GM23248 (cell line): ENCODE measurements around the gene KLRC1. TPM values are rescaled to one million over a fixed set of nuclear protein-coding genes. Genes with fewer than 3 reads are reported as not detected.
"Not testable (repeated sequence)": the region's sequence is repeated elsewhere in the genome, so short reads cannot be mapped to it uniquely, and the experiment has no call there.

Source experiments
- DNase-seq: peaks from one replicate; pipeline ENCODE4 v3.0.0-alpha.2; 2015
- H2AFZ ChIP-seq: fragments of 200-600 bp; sonication (generic); 2 replicates; pipeline ENCODE4 v1.6.1; 2016; ENCODE audit warnings: antibody characterized with exemption
- H3F3A ChIP-seq: fragments of 200-600 bp; sonication (generic); 2 replicates; pipeline ENCODE4 v1.6.1; 2016; ENCODE audit warnings: mild to moderate bottlenecking, antibody characterized with exemption, mixed run types; ENCODE audit not compliant: insufficient read depth
- H3K27ac ChIP-seq: fragments of 200-600 bp; sonication (generic); 2 replicates; pipeline ENCODE4 v1.5.1; 2016; ENCODE audit warnings: mild to moderate bottlenecking
- H3K27me3 ChIP-seq: fragments of 200-600 bp; sonication (generic); replicated peaks from 2 replicates; pipeline ENCODE4 v1.6.1; 2016; ENCODE audit warnings: mild to moderate bottlenecking; ENCODE audit not compliant: insufficient read depth
- H3K36me3 ChIP-seq: fragments of 200-600 bp; sonication (generic); 2 replicates; pipeline ENCODE4 v1.6.1; 2016; ENCODE audit warnings: low read depth, mild to moderate bottlenecking
- H3K4me1 ChIP-seq: fragments of 200-600 bp; sonication (generic); 2 replicates; pipeline ENCODE4 v1.6.1; 2016; ENCODE audit warnings: mild to moderate bottlenecking; ENCODE audit not compliant: insufficient read depth
- H3K4me2 ChIP-seq: fragments of 200-600 bp; sonication (generic); one replicate; pipeline ENCODE4 v1.6.1; 2016; ENCODE audit warnings: mild to moderate bottlenecking; ENCODE audit not compliant: unreplicated experiment
- H3K4me3 ChIP-seq: fragments of 200-600 bp; sonication (generic); 2 replicates; pipeline ENCODE4 v1.5.1; 2016; ENCODE audit warnings: mild to moderate bottlenecking
- H3K79me2 ChIP-seq: fragments of 200-600 bp; sonication (generic); 2 replicates; pipeline ENCODE4 v1.6.1; 2016; ENCODE audit warnings: mild to moderate bottlenecking; ENCODE audit not compliant: insufficient read depth
- H3K9ac ChIP-seq: fragments of 200-600 bp; sonication (generic); 2 replicates; pipeline ENCODE4 v1.6.1; 2016; ENCODE audit warnings: mild to moderate bottlenecking
- H3K9me2 ChIP-seq: fragments of 200-600 bp; sonication (generic); 2 replicates; pipeline ENCODE4 v1.6.1; 2016; ENCODE audit warnings: mixed run types, mild to moderate bottlenecking, moderate library complexity; ENCODE audit not compliant: insufficient read depth
- H3K9me3 ChIP-seq: fragments of 200-600 bp; sonication (generic); one replicate; pipeline ENCODE4 v1.6.1; 2017; ENCODE audit warnings: low read depth
- H4K20me1 ChIP-seq: fragments of 200-600 bp; sonication (generic); 2 replicates; pipeline ENCODE4 v1.6.0; 2016; ENCODE audit not compliant: insufficient read depth
- EZH2 ChIP-seq: fragments of 200-600 bp; sonication (generic); IDR thresholded peaks from 2 replicates; pipeline ENCODE4 v1.6.1; 2018; ENCODE audit warnings: antibody characterized with exemption, mild to moderate bottlenecking; ENCODE audit not compliant: insufficient read depth, poor library complexity, severe bottlenecking
- EZH2phosphoT487 ChIP-seq: fragments of 200-600 bp; sonication (generic); IDR thresholded peaks from 2 replicates; pipeline ENCODE4 v1.6.1; 2018; ENCODE audit warnings: antibody characterized with exemption, moderate library complexity, mild to moderate bottlenecking, low read depth; ENCODE audit not compliant: insufficient read depth
- WGBS, 2 experiments: methylation state at CpG; one replicate each; pipeline ENCODE4 v1.1.6; 2015 to 2017; ENCODE audit warnings: low lambda C conversion rate in 2 of 2, low coverage in 1 of 2; ENCODE audit errors: missing lambda C conversion rate in 2 of 2; 5-methylcytosine and 5-hydroxymethylcytosine counted together
- in situ Hi-C: fragments of 300-500 bp; cut with MboI; formaldehyde crosslinking; loops from 2 replicates; pipeline ENCODE4 v1.15.0; 2020
- polyA plus RNA-seq: library from polyadenylated mRNA; unstranded; fragments of >200 nt; fragmentation: Nextera tagmentation; extraction: Ambion mirVana; gene quantifications from 2 replicates; pipeline ENCODE4 v1.2.1, GENCODE V29; 2016
- total RNA-seq: library from RNA; depleted of rRNA; stranded (reverse); fragments of >200 nt; shearing (Covaris generic); gene quantifications from 2 replicates; pipeline ENCODE4 v1.2.3, GENCODE V29; 2014

The KLRC1 gene
- total and polyA plus RNA-seq, 2 experiments from 2014 or later = not detected

DNA sequence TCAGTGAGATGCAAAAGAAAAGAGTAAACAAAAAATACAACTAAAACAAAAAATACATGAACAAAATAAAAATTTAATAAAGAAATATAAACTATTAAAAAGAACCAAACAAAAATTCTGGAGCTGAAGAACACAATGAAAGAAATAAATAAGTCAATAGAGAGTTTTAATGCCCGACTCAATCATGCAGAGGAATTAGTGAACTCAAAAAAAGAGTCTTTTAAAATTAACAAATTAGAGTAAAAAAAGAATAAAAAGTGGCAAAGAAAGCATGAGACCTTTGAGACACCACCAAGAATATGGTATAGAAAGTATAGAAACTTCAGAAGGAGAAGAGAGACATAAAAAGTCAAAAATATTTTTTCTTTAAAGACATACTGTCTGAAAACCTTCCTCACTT is 2.6 kb upstream of the KLRC1 start:
- Histone ChIP-seq H4K20me1 (no peaks in the 10 kb centered on the region), H2AFZ (no peak overlapping the region), H3K27ac (no peak overlapping the region), H3K9me2 (no peaks in the 10 kb centered on the region), H3K27me3 (no peaks in the 10 kb centered on the region), H3F3A (no peaks in the 10 kb centered on the region), H3K36me3 (no peaks in the 10 kb centered on the region), H3K9ac (no peak overlapping the region), H3K4me2 (no peak overlapping the region), H3K4me1 (no peaks in the 10 kb centered on the region), H3K79me2 (no peaks in the 10 kb centered on the region), H3K4me3 (no peak overlapping the region), H3K9me3 (no peaks in the 10 kb centered on the region)
- in situ Hi-C loops = no loop called here
- DNase-seq = no peak
- TF ChIP-seq EZH2phosphoT487 (no peak), EZH2 (no peak)
- WGBS, 2 experiments = 10 to 12% methylated on average over 1 of the region's 1 CpG

DNA sequence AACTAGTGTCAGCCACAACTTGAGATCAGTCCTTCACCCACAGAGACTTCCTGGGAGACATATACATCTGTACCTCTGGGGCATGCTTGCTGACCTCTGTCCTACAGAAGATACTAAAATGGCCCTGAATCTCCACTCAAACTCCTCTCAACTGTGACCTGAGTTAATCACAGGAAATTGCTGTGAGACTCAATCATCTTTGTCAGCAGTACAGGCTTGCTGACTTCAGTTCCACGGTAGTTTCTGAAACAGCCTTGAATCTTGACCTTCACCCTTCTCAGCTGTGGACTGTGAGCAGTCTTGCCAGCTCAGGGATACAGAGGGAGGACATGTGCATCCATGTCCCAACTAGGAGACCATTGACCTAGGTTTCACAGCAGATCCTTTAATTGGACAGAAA is 1.4 kb upstream of the KLRC1 start:
- Histone ChIP-seq H3K79me2 (no peaks in the 10 kb centered on the region), H3K9ac (no peak overlapping the region), H2AFZ (no peak overlapping the region), H3K9me3 (no peaks in the 10 kb centered on the region), H3K4me1 (no peaks in the 10 kb centered on the region), H3K27me3 (no peaks in the 10 kb centered on the region), H3K9me2 (no peaks in the 10 kb centered on the region), H3K4me2 (no peak overlapping the region), H4K20me1 (no peaks in the 10 kb centered on the region), H3K36me3 (no peaks in the 10 kb centered on the region), H3K4me3 (no peak overlapping the region), H3F3A (no peaks in the 10 kb centered on the region), H3K27ac (no peak overlapping the region)
- no peak for DNase-seq
- in situ Hi-C loops = no loop called here
- TF ChIP-seq EZH2phosphoT487 (no peak), EZH2 (no peak)
- WGBS, 2 experiments = 24 to 26% methylated on average over 1 of the region's 1 CpG

DNA sequence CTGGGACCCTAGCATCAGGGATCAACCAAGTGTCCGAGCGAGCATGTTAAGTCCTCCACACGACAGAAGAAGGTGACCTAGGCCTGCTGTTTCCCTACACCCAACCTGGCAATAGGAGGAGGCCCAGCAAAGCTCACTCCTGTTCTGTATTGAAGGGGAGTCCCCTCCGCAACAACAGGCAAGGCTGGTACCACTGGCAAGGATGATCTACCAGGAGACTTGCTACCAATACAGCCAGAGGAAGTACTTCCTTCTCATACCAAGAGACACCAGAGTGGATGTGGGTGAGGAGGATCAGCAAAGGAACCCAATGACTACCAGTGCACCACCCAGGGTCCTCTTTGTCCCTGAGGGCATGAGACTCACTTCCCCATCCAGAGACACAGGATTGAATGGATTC is 4.9 kb downstream of the KLRC1 start:
- WGBS, 2 experiments = 87% methylated on average over 4 of the region's 4 CpGs
- Histone ChIP-seq H4K20me1 (no peaks in the 10 kb centered on the region), H3K27me3 (no peaks in the 10 kb centered on the region), H2AFZ (no peak overlapping the region), H3K27ac (no peak overlapping the region), H3K36me3 (no peaks in the 10 kb centered on the region), H3K9me2 (no peaks in the 10 kb centered on the region), H3F3A (no peaks in the 10 kb centered on the region), H3K4me1 (no peaks in the 10 kb centered on the region), H3K9ac (no peak overlapping the region), H3K79me2 (no peaks in the 10 kb centered on the region), H3K9me3 (no peaks in the 10 kb centered on the region), H3K4me3 (no peak overlapping the region), H3K4me2 (no peak overlapping the region)
- TF ChIP-seq EZH2phosphoT487 (no peak), EZH2 (no peak)
- no peak for DNase-seq
- in situ Hi-C loops = no loop called here

DNA sequence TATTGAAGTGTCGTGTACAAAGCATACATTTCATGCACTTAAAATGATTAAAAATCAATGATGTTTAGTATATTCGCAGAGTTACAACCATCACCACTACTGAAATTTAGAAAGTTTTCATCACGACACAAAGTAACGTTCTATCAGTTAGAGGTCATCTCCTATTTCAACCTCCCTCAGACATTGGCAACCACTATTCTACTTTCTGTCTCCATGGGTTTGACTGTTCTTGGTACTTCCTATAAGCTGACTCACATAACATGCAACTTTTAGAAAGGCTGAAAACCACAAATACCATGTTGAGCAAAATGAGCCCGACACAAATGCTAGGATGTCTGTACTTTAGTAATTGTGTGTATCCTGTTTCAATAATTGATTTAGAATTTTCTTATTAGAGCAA is 7.1 kb downstream of the KLRC1 start:
- H2AFZ ChIP-seq, H3K36me3 ChIP-seq, H3K27me3 ChIP-seq, in situ Hi-C loops, H3K9ac ChIP-seq, H3K4me3 ChIP-seq, H3K27ac ChIP-seq, H4K20me1 ChIP-seq, H3K4me2 ChIP-seq, H3F3A ChIP-seq, DNase-seq, H3K9me2 ChIP-seq, H3K79me2 ChIP-seq, H3K4me1 ChIP-seq, H3K9me3 ChIP-seq: not testable (repeated sequence)
- WGBS, 2 experiments = 58 to 60% methylated on average over 5 of the region's 5 CpGs

DNA sequence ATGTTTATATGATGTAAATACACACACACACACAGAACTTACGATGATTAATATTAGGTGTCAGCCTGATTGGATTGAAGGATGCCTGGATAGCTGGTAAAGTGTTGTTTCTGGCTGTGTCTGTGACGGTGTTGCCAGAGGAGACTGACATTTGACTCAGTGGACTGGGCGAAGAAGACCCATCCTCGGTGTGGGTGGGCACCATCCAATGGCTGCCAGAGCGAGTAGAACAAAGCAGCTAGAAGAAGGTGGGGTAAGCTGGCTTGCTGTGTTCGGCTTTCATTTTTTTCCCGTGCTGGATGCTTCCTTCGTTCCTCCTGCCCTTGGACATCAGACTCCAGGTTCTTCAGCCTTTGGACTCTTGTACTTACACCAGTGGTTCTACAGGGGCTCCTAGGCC is 12.0 kb downstream of the KLRC1 start:
- H3K27ac ChIP-seq, H3K4me2 ChIP-seq, H3F3A ChIP-seq, H3K9me2 ChIP-seq, H4K20me1 ChIP-seq, H2AFZ ChIP-seq, H3K4me3 ChIP-seq, DNase-seq, H3K27me3 ChIP-seq, H3K36me3 ChIP-seq, H3K79me2 ChIP-seq, H3K9me3 ChIP-seq, H3K9ac ChIP-seq, H3K4me1 ChIP-seq, in situ Hi-C loops: not testable (repeated sequence)
- WGBS, 2 experiments = 86 to 91% methylated on average over 8 of the region's 8 CpGs

DNA sequence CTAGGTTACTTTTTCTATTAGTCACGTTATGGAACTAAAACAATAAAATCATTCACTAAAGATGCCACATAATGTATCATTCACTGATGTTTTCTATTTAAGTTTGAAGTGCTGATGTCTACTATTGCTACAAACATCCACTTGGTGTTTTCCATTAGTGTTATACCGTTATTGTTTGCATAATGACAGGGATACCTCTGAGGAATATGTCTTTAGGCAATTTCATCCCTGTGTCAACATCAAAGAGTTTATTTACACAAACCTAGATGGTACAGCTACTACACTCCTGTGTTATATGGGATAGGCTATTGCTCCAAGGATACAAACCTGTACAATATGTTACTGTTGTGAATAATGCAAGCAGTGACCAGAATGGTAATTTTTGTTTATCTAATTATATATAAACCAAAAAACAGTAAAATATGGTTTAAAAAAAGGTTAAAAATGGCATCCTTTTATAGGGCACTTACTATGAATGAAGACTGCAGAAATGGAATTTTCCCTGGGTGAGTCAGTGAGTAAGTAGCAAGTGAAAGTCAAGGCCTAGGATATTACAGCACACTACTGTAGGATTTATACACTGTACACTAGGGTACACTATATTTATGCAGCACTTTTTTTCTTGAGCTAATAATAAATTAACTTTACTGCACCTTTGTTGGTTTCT is 13.4 kb downstream of the KLRC1 start:
- H3K9me2 ChIP-seq, H3K36me3 ChIP-seq, H3K4me2 ChIP-seq, H4K20me1 ChIP-seq, H2AFZ ChIP-seq, H3K27me3 ChIP-seq, H3K27ac ChIP-seq, H3K9ac ChIP-seq, H3K9me3 ChIP-seq, H3K4me1 ChIP-seq, in situ Hi-C loops, H3K4me3 ChIP-seq, H3F3A ChIP-seq, H3K79me2 ChIP-seq: not testable (repeated sequence)
- DNase-seq = peak; percentile 3
- 39 to 42% methylated on average over 2 of the region's 2 CpGs for WGBS, 2 experiments

DNA sequence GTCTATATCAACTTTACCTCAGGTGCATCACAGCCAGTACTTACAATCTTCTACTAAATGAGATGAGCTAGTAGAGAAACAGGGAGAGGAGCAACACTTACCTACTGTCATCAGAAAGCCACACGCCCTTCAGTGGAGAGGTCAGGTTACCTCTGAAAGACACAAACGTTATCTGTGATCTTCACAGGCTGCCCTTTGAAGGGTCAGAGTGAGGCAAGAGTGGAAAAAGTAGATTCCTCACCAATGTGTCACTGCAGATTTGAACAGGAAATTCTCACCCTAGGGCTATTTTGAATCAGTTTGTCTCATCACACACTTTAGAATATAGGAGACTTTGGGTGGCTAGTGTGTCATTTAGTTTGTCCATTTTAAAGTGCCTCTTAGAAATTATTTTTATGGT is 15.6 kb downstream of the KLRC1 start:
- H3K4me1 ChIP-seq, H3K4me2 ChIP-seq, H3K36me3 ChIP-seq, H3K79me2 ChIP-seq, H3F3A ChIP-seq, H3K4me3 ChIP-seq, H2AFZ ChIP-seq, DNase-seq, H3K9ac ChIP-seq, in situ Hi-C loops, H3K9me3 ChIP-seq, H4K20me1 ChIP-seq, H3K9me2 ChIP-seq, H3K27me3 ChIP-seq, H3K27ac ChIP-seq: not testable (repeated sequence)
- WGBS, 2 experiments = 33% methylated on average over 2 of the region's 2 CpGs; no CpG with 5 or more reads in 1 of the 2 experiments
